GM23338 (cell line): ENCODE measurements around the gene PSMB8. TPM values are rescaled to one million over a fixed set of nuclear protein-coding genes. Genes with fewer than 3 reads are reported as not detected.
"Not testable (repeated sequence)": the region's sequence is repeated elsewhere in the genome, so short reads cannot be mapped to it uniquely, and the experiment has no call there.

ENCODE experiments used
- ATAC-seq: fragments of 200-7000 bp; cut with Tn5 transposase; 3 replicates; pipeline ENCODE4 v1.9.1; 2020
- DNase-seq: peaks from one replicate; pipeline ENCODE4 v3.0.0-alpha.2; 2015; ENCODE audit warnings: low spot score
- H2AFZ ChIP-seq: fragments of 200-600 bp; sonication (generic); 2 replicates; pipeline ENCODE4 v1.8.0; 2016; ENCODE audit warnings: antibody characterized with exemption, mild to moderate bottlenecking, moderate library complexity
- H3F3A ChIP-seq: fragments of 200-600 bp; sonication (generic); replicated peaks from 2 replicates; pipeline ENCODE4 v1.8.0; 2017; ENCODE audit warnings: antibody characterized with exemption, mixed run types, low read depth
- H3K27ac ChIP-seq: fragments of 200-600 bp; sonication (generic); 2 replicates; pipeline ENCODE4 v1.6.1; 2016; ENCODE audit warnings: low read depth
- H3K27me3 ChIP-seq: fragments of 200-600 bp; sonication (generic); 2 replicates; pipeline ENCODE4 v1.8.0; 2016; ENCODE audit warnings: mild to moderate bottlenecking, mixed run types, moderate library complexity; ENCODE audit not compliant: insufficient read depth
- H3K36me3 ChIP-seq: fragments of 200-600 bp; sonication (generic); 2 replicates; pipeline ENCODE4 v1.8.0; 2016; ENCODE audit warnings: mild to moderate bottlenecking; ENCODE audit not compliant: insufficient read depth
- H3K4me1 ChIP-seq: fragments of 200-600 bp; sonication (generic); 2 replicates; pipeline ENCODE4 v1.8.0; 2016; ENCODE audit warnings: mild to moderate bottlenecking, moderate library complexity; ENCODE audit not compliant: insufficient read depth
- H3K4me2 ChIP-seq: fragments of 200-600 bp; sonication (generic); 2 replicates; pipeline ENCODE4 v1.7.1; 2017; ENCODE audit warnings: mixed run types
- H3K4me3 ChIP-seq: fragments of 200-600 bp; sonication (generic); 2 replicates; pipeline ENCODE4 v1.6.1; 2016; ENCODE audit warnings: mixed run types
- H3K79me2 ChIP-seq: fragments of 200-600 bp; sonication (generic); replicated peaks from 2 replicates; pipeline ENCODE4 v1.8.0; 2017; ENCODE audit warnings: mild to moderate bottlenecking; ENCODE audit not compliant: insufficient read depth
- H3K9me2 ChIP-seq: fragments of 200-600 bp; sonication (generic); 2 replicates; pipeline ENCODE4 v1.8.0; 2017; ENCODE audit not compliant: insufficient read depth
- H4K20me1 ChIP-seq: fragments of 200-600 bp; sonication (generic); replicated peaks from 2 replicates; pipeline ENCODE4 v1.8.0; 2017; ENCODE audit warnings: mild to moderate bottlenecking; ENCODE audit not compliant: insufficient read depth
- H3K27ac Mint-ChIP-seq: 2 replicates; pipeline ENCODE4 v1.8.0; 2020; ENCODE audit warnings: inconsistent platforms, mild to moderate bottlenecking, moderate library complexity, mixed read lengths
- H3K27me3 Mint-ChIP-seq: 3 replicates; pipeline ENCODE4 v1.8.0; 2022; ENCODE audit warnings: low read depth, mild to moderate bottlenecking, moderate library complexity, mixed read lengths, inconsistent platforms; ENCODE audit not compliant: insufficient read depth, poor library complexity
- H3K36me3 Mint-ChIP-seq: 3 replicates; pipeline ENCODE4 v1.8.0; 2021; ENCODE audit warnings: low read depth, mild to moderate bottlenecking, inconsistent platforms, moderate library complexity, mixed read lengths
- H3K4me1 Mint-ChIP-seq: 3 replicates; pipeline ENCODE4 v1.8.0; 2020; ENCODE audit warnings: mild to moderate bottlenecking, inconsistent platforms, mixed read lengths
- H3K4me3 Mint-ChIP-seq: 3 replicates; pipeline ENCODE4 v1.8.0; 2021; ENCODE audit warnings: moderate library complexity, mild to moderate bottlenecking, inconsistent platforms, mixed read lengths
- H3K9me3 Mint-ChIP-seq: 3 replicates; pipeline ENCODE4 v1.8.0; 2020; ENCODE audit warnings: moderate library complexity, mild to moderate bottlenecking, inconsistent platforms, mixed read lengths
- CREB1 ChIP-seq: fragments of 250-450 bp; sonication (Bioruptor Pico); IDR thresholded peaks from 2 replicates; pipeline ENCODE4 v1.5.0; 2020; ENCODE audit warnings: low read depth, mild to moderate bottlenecking, moderate library complexity
- EZH2phosphoT487 ChIP-seq: fragments of 200-600 bp; sonication (generic); IDR thresholded peaks from one replicate; pipeline ENCODE4 v1.8.1; 2018; ENCODE audit warnings: antibody characterized with exemption; ENCODE audit not compliant: unreplicated experiment
- JUNB ChIP-seq: IDR thresholded peaks from one replicate; pipeline ENCODE4 v1.6.1; 2016; ENCODE audit warnings: antibody characterized with exemption; ENCODE audit not compliant: unreplicated experiment
- ZNF114 ChIP-seq: fragments of 250-450 bp; sonication (Bioruptor Pico); IDR thresholded peaks from 2 replicates; pipeline ENCODE4 v1.5.0; 2020; ENCODE audit warnings: mild to moderate bottlenecking, moderate library complexity
- polyA plus RNA-seq: library from polyadenylated mRNA; unstranded; fragments of >200 nt; fragmentation: Nextera tagmentation; extraction: Ambion mirVana; gene quantifications from 2 replicates; pipeline ENCODE4 v1.2.1, GENCODE V29; 2016
- total RNA-seq: library from RNA; depleted of rRNA; stranded (reverse); fragments of >200 nt; shearing (Covaris generic); gene quantifications from 2 replicates; pipeline ENCODE4 v1.2.3, GENCODE V29; 2014
- TF ChIP-seq, protein P1 (sequence below): IDR thresholded peaks from 2 replicates; pipeline ENCODE4 v1.6.1; 2016; ENCODE audit warnings: antibody characterized with exemption
- TF ChIP-seq, protein P2 (sequence below), 2 experiments: fragments of 200-600 bp in 1 of 2; sonication (generic) in 1 of 2; conservative IDR thresholded peaks; 2 replicates each; pipeline versions ENCODE4 v1.5.1 to v1.6.1; 2016 to 2017; ENCODE audit warnings: antibody characterized with exemption in 2 of 2, low read depth in 2 of 2, mild to moderate bottlenecking in 2 of 2, moderate library complexity in 1 of 2

Gene PSMB8
- total and polyA plus RNA-seq, 2 experiments from 2014 or later: 16.5 to 27.6 TPM

DNA sequence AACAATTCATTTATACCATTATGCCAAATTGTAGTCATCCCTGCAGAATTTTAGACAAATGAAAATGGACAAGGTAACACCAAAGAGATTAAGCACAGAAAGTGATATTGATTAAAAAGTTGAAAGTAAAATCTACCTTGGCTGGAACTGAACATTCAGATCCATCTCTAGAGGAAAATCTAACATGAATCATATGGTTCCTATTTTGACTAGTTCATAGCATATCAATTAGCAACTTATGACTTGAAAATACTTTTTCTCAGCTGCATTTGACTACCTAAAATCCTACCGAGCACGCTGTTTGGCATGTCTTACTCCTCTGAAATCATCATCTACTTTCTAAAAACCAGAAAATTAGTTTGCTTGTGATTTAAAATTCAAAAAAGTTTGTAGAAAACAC, 32.8 kb upstream of the PSMB8 start:
- Mint-ChIP-seq H3K9me3 (no peaks in the 10 kb centered on the region; the same call in 1 of the 3 replicates), H3K27ac (no peak overlapping the region), H3K4me3 (no peak overlapping the region), H3K4me1 (no peaks in the 10 kb centered on the region), H3K27me3 (peaks cover 9% of the 10 kb centered on the region), H3K36me3 (no peaks in the 10 kb centered on the region)
- Histone ChIP-seq H4K20me1 (no peaks in the 10 kb centered on the region), H3K4me2 (no peak overlapping the region), H3K4me1 (no peaks in the 10 kb centered on the region), H3K36me3 (no peaks in the 10 kb centered on the region), H3K27me3 (no peaks in the 10 kb centered on the region), H3K27ac (no peak overlapping the region), H2AFZ (no peak overlapping the region), H3F3A (no peaks in the 10 kb centered on the region), H3K4me3 (no peak overlapping the region), H3K79me2 (no peaks in the 10 kb centered on the region), H3K9me2 (no peaks in the 10 kb centered on the region)
- ATAC-seq (no peak), DNase-seq (no peak)
- TF ChIP-seq ZNF114 (CRISPR knock-in tag) (no peak), JUNB (no peak), CREB1 (CRISPR knock-in tag) (no peak)
- TF ChIP-seq, protein P1, sequence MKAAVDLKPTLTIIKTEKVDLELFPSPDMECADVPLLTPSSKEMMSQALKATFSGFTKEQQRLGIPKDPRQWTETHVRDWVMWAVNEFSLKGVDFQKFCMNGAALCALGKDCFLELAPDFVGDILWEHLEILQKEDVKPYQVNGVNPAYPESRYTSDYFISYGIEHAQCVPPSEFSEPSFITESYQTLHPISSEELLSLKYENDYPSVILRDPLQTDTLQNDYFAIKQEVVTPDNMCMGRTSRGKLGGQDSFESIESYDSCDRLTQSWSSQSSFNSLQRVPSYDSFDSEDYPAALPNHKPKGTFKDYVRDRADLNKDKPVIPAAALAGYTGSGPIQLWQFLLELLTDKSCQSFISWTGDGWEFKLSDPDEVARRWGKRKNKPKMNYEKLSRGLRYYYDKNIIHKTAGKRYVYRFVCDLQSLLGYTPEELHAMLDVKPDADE: no peak

DNA sequence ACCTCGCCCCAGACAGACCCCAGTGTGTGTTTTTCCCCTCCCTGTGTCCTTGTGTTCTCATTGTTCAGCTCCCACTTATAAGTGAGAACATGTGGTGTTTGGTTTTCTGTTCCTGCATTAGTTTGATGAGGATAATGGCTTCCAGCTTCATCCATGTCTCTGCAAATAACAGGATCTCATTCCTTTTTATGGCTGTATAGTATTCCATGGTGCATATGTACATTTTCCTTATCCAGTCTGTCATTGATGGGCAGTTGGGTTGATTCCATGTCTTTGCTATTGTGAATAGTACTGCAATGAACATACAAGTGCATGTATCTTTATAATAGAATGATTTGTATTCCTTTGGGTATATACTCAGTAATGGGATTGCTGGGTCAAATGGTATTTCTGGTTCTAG, 30.1 kb upstream of the PSMB8 start:
- not testable (repeated sequence) for H3K4me3 ChIP-seq, H3K27ac ChIP-seq, H3K27ac Mint-ChIP-seq, H3K4me1 Mint-ChIP-seq, H3K36me3 Mint-ChIP-seq, H3K9me3 Mint-ChIP-seq, H3K36me3 ChIP-seq, H3K4me1 ChIP-seq, H3K4me3 Mint-ChIP-seq, DNase-seq, H3K4me2 ChIP-seq, ATAC-seq, H3F3A ChIP-seq, H4K20me1 ChIP-seq, H3K79me2 ChIP-seq, H3K27me3 ChIP-seq, H3K9me2 ChIP-seq, H2AFZ ChIP-seq
- H3K27me3 Mint-ChIP-seq: peaks cover 11% of the 10 kb centered on the region

DNA sequence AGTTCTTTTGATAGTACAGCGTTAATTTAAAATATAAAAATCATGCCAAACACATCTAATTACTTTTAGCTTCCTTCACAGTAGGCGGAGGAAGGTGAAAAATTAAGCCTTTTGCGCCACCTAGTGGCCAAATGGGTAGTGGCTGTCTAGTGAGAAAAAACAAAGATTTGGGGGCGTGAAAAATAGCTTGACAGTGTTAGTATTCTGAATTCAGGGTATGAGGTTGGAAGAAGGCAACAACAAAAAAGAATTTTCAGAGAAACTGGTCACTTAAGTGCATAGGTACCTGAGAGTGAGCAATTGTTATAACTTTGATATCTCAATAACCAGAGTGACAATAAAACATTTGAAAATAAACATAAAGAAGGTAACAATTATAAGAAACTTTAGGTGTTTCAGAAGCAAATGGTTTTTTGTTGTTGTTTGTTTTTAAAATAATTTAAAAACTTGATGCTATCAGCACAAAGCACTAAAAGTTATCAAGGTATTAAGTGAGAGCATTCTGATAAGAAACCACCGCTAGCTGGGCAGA, 24.5 kb upstream of the PSMB8 start:
- Histone ChIP-seq H4K20me1 (no peaks in the 10 kb centered on the region), H3K27ac (no peak overlapping the region), H3K9me2 (no peaks in the 10 kb centered on the region), H3K4me2 (no peak overlapping the region), H2AFZ (no peak overlapping the region), H3K27me3 (no peaks in the 10 kb centered on the region), H3K4me3 (no peak overlapping the region), H3K79me2 (no peaks in the 10 kb centered on the region), H3K36me3 (no peaks in the 10 kb centered on the region), H3F3A (no peaks in the 10 kb centered on the region), H3K4me1 (no peaks in the 10 kb centered on the region)
- Mint-ChIP-seq H3K4me3 (no peak overlapping the region), H3K27ac (no peak overlapping the region), H3K4me1 (0 out of 3 replicates have a peak, but pooled peaks cover 3% of the 10 kb centered on the region), H3K9me3 (no peaks in the 10 kb centered on the region; the same call in 2 of the 3 replicates), H3K36me3 (no peaks in the 10 kb centered on the region), H3K27me3 (peaks cover 4% of the 10 kb centered on the region)
- TF ChIP-seq EZH2phosphoT487: no peak
- TF ChIP-seq, protein P2, sequence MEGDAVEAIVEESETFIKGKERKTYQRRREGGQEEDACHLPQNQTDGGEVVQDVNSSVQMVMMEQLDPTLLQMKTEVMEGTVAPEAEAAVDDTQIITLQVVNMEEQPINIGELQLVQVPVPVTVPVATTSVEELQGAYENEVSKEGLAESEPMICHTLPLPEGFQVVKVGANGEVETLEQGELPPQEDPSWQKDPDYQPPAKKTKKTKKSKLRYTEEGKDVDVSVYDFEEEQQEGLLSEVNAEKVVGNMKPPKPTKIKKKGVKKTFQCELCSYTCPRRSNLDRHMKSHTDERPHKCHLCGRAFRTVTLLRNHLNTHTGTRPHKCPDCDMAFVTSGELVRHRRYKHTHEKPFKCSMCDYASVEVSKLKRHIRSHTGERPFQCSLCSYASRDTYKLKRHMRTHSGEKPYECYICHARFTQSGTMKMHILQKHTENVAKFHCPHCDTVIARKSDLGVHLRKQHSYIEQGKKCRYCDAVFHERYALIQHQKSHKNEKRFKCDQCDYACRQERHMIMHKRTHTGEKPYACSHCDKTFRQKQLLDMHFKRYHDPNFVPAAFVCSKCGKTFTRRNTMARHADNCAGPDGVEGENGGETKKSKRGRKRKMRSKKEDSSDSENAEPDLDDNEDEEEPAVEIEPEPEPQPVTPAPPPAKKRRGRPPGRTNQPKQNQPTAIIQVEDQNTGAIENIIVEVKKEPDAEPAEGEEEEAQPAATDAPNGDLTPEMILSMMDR (conservative IDR thresholded peaks at IDR 0.05; ENCODE audit: low read depth in 2 of 2): peak; percentile 90 to 100
- ATAC-seq: peak; percentile 80
- DNase-seq: peak; percentile 84
